PC-3 (cell line): ENCODE results near the gene NEK11. TPM values are rescaled to one million over a fixed set of nuclear protein-coding genes. Genes with fewer than 3 reads are reported as not detected.

Experiments used
- ATAC-seq: fragments of 200-7000 bp; cut with Tn5 transposase; 2 replicates; pipeline ENCODE4 v1.9.1; 2020; ENCODE audit warnings: mild to moderate bottlenecking, moderate library complexity
- BruUV-seq: library from RNA; stranded (reverse); fragments of 400-500 nt; replicated peaks from 2 replicates; lab custom pipeline; 2021; lab: Mats Ljungman, UMichigan
- CTCF ChIA-PET: fragments of 300-600 bp; sonication (Branson Sonifier 250); formaldehyde crosslinking; loops from one replicate; lab custom pipeline; 2022; ENCODE audit warnings: antibody characterized with exemption; lab: Charles Lee
- POLR2A ChIA-PET: fragments of 300-600 bp; sonication (Branson Sonifier 250); formaldehyde crosslinking; loops from one replicate; lab custom pipeline; 2022; ENCODE audit warnings: antibody characterized with exemption; ENCODE audit not compliant: unreplicated experiment; lab: Charles Lee
- DNase-seq: peaks from one replicate; pipeline ENCODE4 v3.0.0-alpha.2; 2015
- H2AFZ ChIP-seq: fragments of 300-600 bp; sonication (generic); 2 replicates; pipeline ENCODE4 v1.6.0; 2016; ENCODE audit warnings: antibody characterized with exemption, low read length
- H3F3A ChIP-seq: fragments of 300-600 bp; sonication (generic); one replicate; pipeline ENCODE4 v1.6.0; 2017; ENCODE audit warnings: antibody characterized with exemption, low read length, control low read depth, mild to moderate bottlenecking; ENCODE audit not compliant: unreplicated experiment
- H3K27ac ChIP-seq: fragments of 300-600 bp; sonication (generic); 2 replicates; pipeline ENCODE4 v1.5.1; 2016; ENCODE audit warnings: mild to moderate bottlenecking, low read length
- H3K27me3 ChIP-seq: fragments of 300-600 bp; sonication (generic); 2 replicates; pipeline ENCODE4 v1.6.1; 2016; ENCODE audit warnings: low read length, mixed read lengths
- H3K36me3 ChIP-seq: fragments of 300-600 bp; sonication (generic); 2 replicates; pipeline ENCODE4 v1.6.1; 2016; ENCODE audit warnings: low read depth, mixed run types, low read length, mixed read lengths
- H3K4me1 ChIP-seq: fragments of 300-600 bp; sonication (generic); 2 replicates; pipeline ENCODE4 v1.5.1; 2016; ENCODE audit warnings: low read length; ENCODE audit not compliant: insufficient read depth
- H3K4me2 ChIP-seq: fragments of 300-600 bp; sonication (generic); 2 replicates; pipeline ENCODE4 v1.6.0; 2016; ENCODE audit warnings: low read length
- H3K4me3 ChIP-seq: fragments of 300-600 bp; sonication (generic); 2 replicates; pipeline ENCODE4 v1.5.1; 2016; ENCODE audit warnings: mild to moderate bottlenecking, low read length, mixed read lengths
- H3K79me2 ChIP-seq: fragments of 300-600 bp; sonication (generic); 2 replicates; pipeline ENCODE4 v1.6.1; 2017; ENCODE audit warnings: low read length, mixed read lengths
- H3K9ac ChIP-seq: fragments of 300-600 bp; sonication (generic); 2 replicates; pipeline ENCODE4 v1.6.0; 2016; ENCODE audit warnings: mild to moderate bottlenecking, low read length
- H3K9me2 ChIP-seq: fragments of 300-600 bp; sonication (generic); replicated peaks from 2 replicates; pipeline ENCODE4 v1.6.1; 2016; ENCODE audit warnings: mixed run types, low read length, mixed read lengths
- H3K9me3 ChIP-seq: fragments of 300-600 bp; sonication (generic); 2 replicates; pipeline ENCODE4 v1.6.1; 2016; ENCODE audit warnings: low read length, mixed read lengths
- H4K20me1 ChIP-seq: fragments of 300-600 bp; sonication (generic); 2 replicates; pipeline ENCODE4 v1.6.1; 2016; ENCODE audit warnings: low read length, mixed read lengths
- EZH2 ChIP-seq: fragments of 300-600 bp; sonication (generic); IDR thresholded peaks from one replicate; pipeline ENCODE4 v1.6.1; 2017; ENCODE audit warnings: antibody characterized with exemption, mild to moderate bottlenecking, low read length; ENCODE audit not compliant: unreplicated experiment
- EZH2phosphoT487 ChIP-seq: fragments of 300-600 bp; sonication (generic); IDR thresholded peaks from 2 replicates; pipeline ENCODE4 v1.6.1; 2018; ENCODE audit warnings: mild to moderate bottlenecking, antibody characterized with exemption, low read length, borderline replicate concordance
- intact Hi-C: fragments of 100-400 bp; cut with micrococcal nuclease; formaldehyde crosslinking; loops from 2 replicates; pipeline ENCODE4 v1.9.0; 2023
- total RNA-seq: library from RNA; depleted of rRNA; stranded (reverse); fragments of >200 nt; gene quantifications from 2 replicates; pipeline ENCODE4 v1.2.3, GENCODE V29; 2014
- TF ChIP-seq, protein P1 (sequence below): fragments of 300-600 bp; sonication (generic); conservative IDR thresholded peaks from 2 replicates; pipeline ENCODE4 v1.5.1; 2017; ENCODE audit warnings: antibody characterized with exemption, low read depth, mild to moderate bottlenecking, low read length

The NEK11 gene
- total RNA-seq, 1 experiment from 2014 or later, result 3.1 TPM

DNA sequence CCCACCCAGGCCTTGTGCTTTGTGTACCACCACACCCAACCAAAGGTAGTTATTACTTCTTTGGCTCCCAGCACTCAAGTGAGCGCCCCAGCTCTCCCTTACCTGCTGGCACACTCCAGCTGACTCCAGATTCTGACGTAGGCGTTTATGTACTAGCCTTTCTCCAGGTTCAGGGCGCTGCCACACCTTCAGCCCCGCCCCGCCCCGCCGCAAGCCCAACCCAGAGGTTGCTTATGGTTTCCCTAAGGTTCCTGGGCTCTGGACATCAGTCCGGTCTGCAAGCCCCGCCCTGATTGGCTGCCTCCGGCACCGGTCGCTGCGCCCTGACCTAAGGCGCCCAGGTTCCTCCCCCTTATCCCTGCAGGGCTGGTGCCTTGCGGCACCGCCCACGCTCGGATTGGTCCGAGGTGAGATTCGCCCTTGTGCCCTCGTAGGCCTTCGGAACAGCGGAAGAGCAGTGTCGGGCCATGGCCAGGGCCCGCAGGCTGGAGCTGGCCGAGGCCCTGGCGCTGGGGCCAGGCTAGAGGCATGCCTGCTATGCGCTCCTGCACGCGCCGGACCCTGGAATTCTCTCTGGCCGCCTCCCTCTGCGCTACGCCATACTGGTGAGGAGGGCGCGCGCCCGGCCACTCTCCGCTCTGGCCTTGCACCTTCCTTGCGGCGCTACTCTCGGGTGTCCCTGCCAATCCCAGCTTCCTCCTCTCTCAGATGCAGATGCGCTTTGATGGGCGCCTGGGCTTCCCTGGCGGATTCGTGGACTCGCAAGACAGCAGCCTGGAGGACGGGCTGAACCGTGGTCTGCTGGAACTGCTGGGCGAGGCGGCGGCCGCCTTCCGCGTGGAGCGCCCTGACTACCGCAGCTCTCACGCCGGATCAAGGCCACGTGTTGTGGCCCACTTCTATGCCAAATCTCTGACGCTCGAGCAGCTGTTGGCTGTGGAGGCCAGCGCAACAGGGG lies 335.1 kb downstream of the NEK11 start:
- H3K4me1 ChIP-seq, result peaks cover 11% of the 10 kb centered on the region
- ATAC-seq (peak; percentile 95), DNase-seq (peak; percentile 88)
- H4K20me1 ChIP-seq, result no peaks in the 10 kb centered on the region
- ChIA-PET POLR2A (interaction anchor here (0.5 kb wide), 1 partner anchor 333 kb away, joined by 3 read pairs; no protein-coding TSS in a partner anchor), CTCF (no interaction called here)
- H3K27me3 ChIP-seq, result no peaks in the 10 kb centered on the region
- H3K36me3 ChIP-seq, result no peaks in the 10 kb centered on the region
- peak overlapping the region; percentile 83 for H3K4me2 ChIP-seq
- H3K27ac ChIP-seq, result peak overlapping the region; percentile 36
- H3F3A ChIP-seq, result no peaks in the 10 kb centered on the region
- BruUV-seq, result no TSS peak
- H3K9me3 ChIP-seq, result no peaks in the 10 kb centered on the region
- H3K79me2 ChIP-seq, result peaks cover 13% of the 10 kb centered on the region
- peak overlapping the region; percentile 94 for H2AFZ ChIP-seq
- peak overlapping the region; percentile 71 for H3K9ac ChIP-seq
- no peaks in the 10 kb centered on the region for H3K9me2 ChIP-seq
- TF ChIP-seq EZH2, result no peak
- no peak for TF ChIP-seq EZH2phosphoT487
- TF ChIP-seq, protein P1, sequence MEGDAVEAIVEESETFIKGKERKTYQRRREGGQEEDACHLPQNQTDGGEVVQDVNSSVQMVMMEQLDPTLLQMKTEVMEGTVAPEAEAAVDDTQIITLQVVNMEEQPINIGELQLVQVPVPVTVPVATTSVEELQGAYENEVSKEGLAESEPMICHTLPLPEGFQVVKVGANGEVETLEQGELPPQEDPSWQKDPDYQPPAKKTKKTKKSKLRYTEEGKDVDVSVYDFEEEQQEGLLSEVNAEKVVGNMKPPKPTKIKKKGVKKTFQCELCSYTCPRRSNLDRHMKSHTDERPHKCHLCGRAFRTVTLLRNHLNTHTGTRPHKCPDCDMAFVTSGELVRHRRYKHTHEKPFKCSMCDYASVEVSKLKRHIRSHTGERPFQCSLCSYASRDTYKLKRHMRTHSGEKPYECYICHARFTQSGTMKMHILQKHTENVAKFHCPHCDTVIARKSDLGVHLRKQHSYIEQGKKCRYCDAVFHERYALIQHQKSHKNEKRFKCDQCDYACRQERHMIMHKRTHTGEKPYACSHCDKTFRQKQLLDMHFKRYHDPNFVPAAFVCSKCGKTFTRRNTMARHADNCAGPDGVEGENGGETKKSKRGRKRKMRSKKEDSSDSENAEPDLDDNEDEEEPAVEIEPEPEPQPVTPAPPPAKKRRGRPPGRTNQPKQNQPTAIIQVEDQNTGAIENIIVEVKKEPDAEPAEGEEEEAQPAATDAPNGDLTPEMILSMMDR, result no peak
- H3K4me3 ChIP-seq, result peak overlapping the region; percentile 69
- intact Hi-C loops, result loop anchor here (1.0 kb wide), 1 partner anchor 8 kb away; no protein-coding TSS in a partner anchor

DNA sequence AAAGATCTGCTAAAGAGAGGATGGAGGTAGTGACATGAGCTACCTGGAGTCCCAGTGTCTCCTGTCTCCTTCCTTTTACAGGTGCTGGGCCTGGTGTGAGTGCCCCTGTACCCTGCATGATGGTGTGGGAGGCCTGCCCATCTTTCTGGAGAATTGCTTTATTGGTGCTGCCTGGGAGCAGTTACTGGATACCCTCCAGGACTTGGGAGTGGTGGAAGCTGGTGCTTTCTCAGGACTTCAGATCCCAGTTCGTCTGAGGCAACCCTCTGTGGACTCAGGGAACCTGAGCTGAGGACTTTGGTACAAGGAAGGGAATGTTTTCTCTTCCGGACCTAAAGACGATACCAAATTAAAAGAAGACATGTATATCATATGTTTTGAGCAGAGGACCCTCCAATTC lies 336.6 kb downstream of the NEK11 start:
- H3K9ac ChIP-seq, result no peak overlapping the region
- DNase-seq (no peak), ATAC-seq (no peak)
- H2AFZ ChIP-seq, result no peak overlapping the region
- H3K4me2 ChIP-seq, result peak overlapping the region; percentile 83; the same call in 1 of the 2 replicates
- no TSS peak for BruUV-seq
- H3K79me2 ChIP-seq, result peaks cover 13% of the 10 kb centered on the region
- no peaks in the 10 kb centered on the region for H3K9me3 ChIP-seq
- H3K9me2 ChIP-seq, result no peaks in the 10 kb centered on the region
- no peaks in the 10 kb centered on the region for H3K27me3 ChIP-seq
- POLR2A ChIA-PET, result no interaction called here
- intact Hi-C loops, result no loop called here
- H3K27ac ChIP-seq, result no peak overlapping the region
- TF ChIP-seq, protein P1, result no peak
- TF ChIP-seq EZH2 (no peak), EZH2phosphoT487 (no peak)
- no peaks in the 10 kb centered on the region for H3F3A ChIP-seq
- peaks cover 11% of the 10 kb centered on the region for H3K4me1 ChIP-seq
- CTCF ChIA-PET, result no interaction called here
- H3K4me3 ChIP-seq, result no peak overlapping the region
- H4K20me1 ChIP-seq, result no peaks in the 10 kb centered on the region
- H3K36me3 ChIP-seq, result no peaks in the 10 kb centered on the region
